ENCODE measurements around the gene NRCAM. TPM values are rescaled to one million over a fixed set of nuclear protein-coding genes. Genes with fewer than 3 reads are reported as not detected.
A peak's percentile ranks its signal among the peaks of the same experiment; 100 is the strongest.

Gene NRCAM
- total and polyA plus RNA-seq, 10 of the 15 experiments (the other 5 are each of a cell fraction or from before 2014, with no cell fraction given): 0.30 to 2.0 (median 1.0) TPM

DNA sequence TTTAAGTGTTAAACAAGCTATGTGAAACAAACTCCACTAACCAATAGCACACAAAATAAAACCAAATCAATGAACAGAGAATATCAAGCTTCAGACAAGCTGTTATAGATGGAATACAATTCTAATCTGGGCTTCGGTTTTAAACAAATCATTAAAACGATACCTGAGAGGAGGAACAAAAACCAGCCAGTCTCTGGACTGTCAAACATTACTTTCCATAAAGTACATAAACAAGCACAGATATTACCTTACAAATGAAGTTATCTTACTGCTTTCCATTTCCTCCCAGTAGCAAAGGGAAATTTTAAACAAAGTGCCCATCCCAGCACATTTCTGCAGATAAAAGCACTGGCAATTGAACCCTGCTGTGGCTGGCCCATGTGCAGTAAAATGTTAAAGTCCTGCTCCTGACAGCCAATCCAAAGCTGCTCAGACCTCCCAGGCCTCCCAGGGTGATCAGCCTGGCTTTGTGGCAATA is 128.0 kb downstream of the NRCAM start (continued):
- no peak for TF ChIP-seq CHD2 (IDR thresholded peaks at IDR 0.05; ENCODE audit: borderline replicate concordance, low read depth, low read length)
- no peak for TF ChIP-seq SMC3 (IDR thresholded peaks at IDR 0.05; ENCODE audit: borderline replicate concordance, low read length)
- no peak for TF ChIP-seq EZH2 (IDR thresholded peaks at IDR 0.05; ENCODE audit: borderline replicate concordance, control insufficient read depth, low read depth, low read length)
- TF ChIP-seq, protein P1, sequence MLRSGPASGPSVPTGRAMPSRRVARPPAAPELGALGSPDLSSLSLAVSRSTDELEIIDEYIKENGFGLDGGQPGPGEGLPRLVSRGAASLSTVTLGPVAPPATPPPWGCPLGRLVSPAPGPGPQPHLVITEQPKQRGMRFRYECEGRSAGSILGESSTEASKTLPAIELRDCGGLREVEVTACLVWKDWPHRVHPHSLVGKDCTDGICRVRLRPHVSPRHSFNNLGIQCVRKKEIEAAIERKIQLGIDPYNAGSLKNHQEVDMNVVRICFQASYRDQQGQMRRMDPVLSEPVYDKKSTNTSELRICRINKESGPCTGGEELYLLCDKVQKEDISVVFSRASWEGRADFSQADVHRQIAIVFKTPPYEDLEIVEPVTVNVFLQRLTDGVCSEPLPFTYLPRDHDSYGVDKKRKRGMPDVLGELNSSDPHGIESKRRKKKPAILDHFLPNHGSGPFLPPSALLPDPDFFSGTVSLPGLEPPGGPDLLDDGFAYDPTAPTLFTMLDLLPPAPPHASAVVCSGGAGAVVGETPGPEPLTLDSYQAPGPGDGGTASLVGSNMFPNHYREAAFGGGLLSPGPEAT (IDR thresholded peaks at IDR 0.05; ENCODE audit: low read depth): no peak
- TF ChIP-seq, protein P2, sequence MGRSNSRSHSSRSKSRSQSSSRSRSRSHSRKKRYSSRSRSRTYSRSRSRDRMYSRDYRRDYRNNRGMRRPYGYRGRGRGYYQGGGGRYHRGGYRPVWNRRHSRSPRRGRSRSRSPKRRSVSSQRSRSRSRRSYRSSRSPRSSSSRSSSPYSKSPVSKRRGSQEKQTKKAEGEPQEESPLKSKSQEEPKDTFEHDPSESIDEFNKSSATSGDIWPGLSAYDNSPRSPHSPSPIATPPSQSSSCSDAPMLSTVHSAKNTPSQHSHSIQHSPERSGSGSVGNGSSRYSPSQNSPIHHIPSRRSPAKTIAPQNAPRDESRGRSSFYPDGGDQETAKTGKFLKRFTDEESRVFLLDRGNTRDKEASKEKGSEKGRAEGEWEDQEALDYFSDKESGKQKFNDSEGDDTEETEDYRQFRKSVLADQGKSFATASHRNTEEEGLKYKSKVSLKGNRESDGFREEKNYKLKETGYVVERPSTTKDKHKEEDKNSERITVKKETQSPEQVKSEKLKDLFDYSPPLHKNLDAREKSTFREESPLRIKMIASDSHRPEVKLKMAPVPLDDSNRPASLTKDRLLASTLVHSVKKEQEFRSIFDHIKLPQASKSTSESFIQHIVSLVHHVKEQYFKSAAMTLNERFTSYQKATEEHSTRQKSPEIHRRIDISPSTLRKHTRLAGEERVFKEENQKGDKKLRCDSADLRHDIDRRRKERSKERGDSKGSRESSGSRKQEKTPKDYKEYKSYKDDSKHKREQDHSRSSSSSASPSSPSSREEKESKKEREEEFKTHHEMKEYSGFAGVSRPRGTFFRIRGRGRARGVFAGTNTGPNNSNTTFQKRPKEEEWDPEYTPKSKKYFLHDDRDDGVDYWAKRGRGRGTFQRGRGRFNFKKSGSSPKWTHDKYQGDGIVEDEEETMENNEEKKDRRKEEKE (IDR thresholded peaks at IDR 0.05): no peak
- TF ChIP-seq KAT2A (conservative IDR thresholded peaks at IDR 0.05; ENCODE audit: control insufficient read depth, low read depth, low read length): no peak
- no peak for TF ChIP-seq CBX5 (IDR thresholded peaks at IDR 0.05; ENCODE audit: low read depth)
- TF ChIP-seq ZNF207 (IDR thresholded peaks at IDR 0.05; ENCODE audit: borderline replicate concordance): no peak
- no peak for TF ChIP-seq CHD1 (IDR thresholded peaks at IDR 0.05; ENCODE audit: low read depth, low read length)
- no peak for TF ChIP-seq SREBF1 (IDR thresholded peaks at IDR 0.05; ENCODE audit: low read length)
- TF ChIP-seq ZNF622 (IDR thresholded peaks at IDR 0.05): no peak
- TF ChIP-seq RCOR1 (conservative IDR thresholded peaks at IDR 0.05; ENCODE audit: low read depth, low read length): no peak
- no peak for TF ChIP-seq MYB (IDR thresholded peaks at IDR 0.05; ENCODE audit: borderline replicate concordance, low read depth, low read length)
- TF ChIP-seq RB1 (IDR thresholded peaks at IDR 0.05; ENCODE audit: borderline replicate concordance): no peak
- TF ChIP-seq, protein P3, sequence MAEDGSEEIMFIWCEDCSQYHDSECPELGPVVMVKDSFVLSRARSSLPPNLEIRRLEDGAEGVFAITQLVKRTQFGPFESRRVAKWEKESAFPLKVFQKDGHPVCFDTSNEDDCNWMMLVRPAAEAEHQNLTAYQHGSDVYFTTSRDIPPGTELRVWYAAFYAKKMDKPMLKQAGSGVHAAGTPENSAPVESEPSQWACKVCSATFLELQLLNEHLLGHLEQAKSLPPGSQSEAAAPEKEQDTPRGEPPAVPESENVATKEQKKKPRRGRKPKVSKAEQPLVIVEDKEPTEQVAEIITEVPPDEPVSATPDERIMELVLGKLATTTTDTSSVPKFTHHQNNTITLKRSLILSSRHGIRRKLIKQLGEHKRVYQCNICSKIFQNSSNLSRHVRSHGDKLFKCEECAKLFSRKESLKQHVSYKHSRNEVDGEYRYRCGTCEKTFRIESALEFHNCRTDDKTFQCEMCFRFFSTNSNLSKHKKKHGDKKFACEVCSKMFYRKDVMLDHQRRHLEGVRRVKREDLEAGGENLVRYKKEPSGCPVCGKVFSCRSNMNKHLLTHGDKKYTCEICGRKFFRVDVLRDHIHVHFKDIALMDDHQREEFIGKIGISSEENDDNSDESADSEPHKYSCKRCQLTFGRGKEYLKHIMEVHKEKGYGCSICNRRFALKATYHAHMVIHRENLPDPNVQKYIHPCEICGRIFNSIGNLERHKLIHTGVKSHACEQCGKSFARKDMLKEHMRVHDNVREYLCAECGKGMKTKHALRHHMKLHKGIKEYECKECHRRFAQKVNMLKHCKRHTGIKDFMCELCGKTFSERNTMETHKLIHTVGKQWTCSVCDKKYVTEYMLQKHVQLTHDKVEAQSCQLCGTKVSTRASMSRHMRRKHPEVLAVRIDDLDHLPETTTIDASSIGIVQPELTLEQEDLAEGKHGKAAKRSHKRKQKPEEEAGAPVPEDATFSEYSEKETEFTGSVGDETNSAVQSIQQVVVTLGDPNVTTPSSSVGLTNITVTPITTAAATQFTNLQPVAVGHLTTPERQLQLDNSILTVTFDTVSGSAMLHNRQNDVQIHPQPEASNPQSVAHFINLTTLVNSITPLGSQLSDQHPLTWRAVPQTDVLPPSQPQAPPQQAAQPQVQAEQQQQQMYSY (CRISPR knock-in tag; IDR thresholded peaks at IDR 0.05): no peak
- TF ChIP-seq, protein P4, sequence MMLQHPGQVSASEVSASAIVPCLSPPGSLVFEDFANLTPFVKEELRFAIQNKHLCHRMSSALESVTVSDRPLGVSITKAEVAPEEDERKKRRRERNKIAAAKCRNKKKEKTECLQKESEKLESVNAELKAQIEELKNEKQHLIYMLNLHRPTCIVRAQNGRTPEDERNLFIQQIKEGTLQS (IDR thresholded peaks at IDR 0.05; ENCODE audit: borderline replicate concordance, extremely low read depth, low read depth, low read length): no peak
- TF ChIP-seq, protein P5, sequence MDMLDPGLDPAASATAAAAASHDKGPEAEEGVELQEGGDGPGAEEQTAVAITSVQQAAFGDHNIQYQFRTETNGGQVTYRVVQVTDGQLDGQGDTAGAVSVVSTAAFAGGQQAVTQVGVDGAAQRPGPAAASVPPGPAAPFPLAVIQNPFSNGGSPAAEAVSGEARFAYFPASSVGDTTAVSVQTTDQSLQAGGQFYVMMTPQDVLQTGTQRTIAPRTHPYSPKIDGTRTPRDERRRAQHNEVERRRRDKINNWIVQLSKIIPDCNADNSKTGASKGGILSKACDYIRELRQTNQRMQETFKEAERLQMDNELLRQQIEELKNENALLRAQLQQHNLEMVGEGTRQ (IDR thresholded peaks at IDR 0.05; ENCODE audit: borderline replicate concordance, low read depth, low read length): no peak
- no peak for TF ChIP-seq SMAD5 (IDR thresholded peaks at IDR 0.05; ENCODE audit: low read depth)
- no peak for TF ChIP-seq TBL1XR1 (IDR thresholded peaks at IDR 0.05; ENCODE audit: low read depth, low read length)
- TF ChIP-seq KDM1A (IDR thresholded peaks at IDR 0.05; ENCODE audit: borderline replicate concordance): no peak
- TF ChIP-seq EP300 (IDR thresholded peaks at IDR 0.05; ENCODE audit: borderline replicate concordance in 1 of 2, control insufficient read depth in 1 of 2, low read depth in 2 of 2, low read length in 2 of 2): peak in 1 of 2 experiments; percentile 74; a peak in 1 of 4 replicates
- TF ChIP-seq MTA2 (IDR thresholded peaks at IDR 0.05; ENCODE audit: low read depth): 0 out of 2 replicates have a peak, but pooled peaks have one; percentile 14
